ENCODE measurements around the gene PPP1R3F.

The PPP1R3F gene

GRCh38 chrX:49273181-49273727 is 3.7 kb downstream of the PPP1R3F start:
- Histone ChIP-seq H4K20me1 (ENCODE audit: low read depth, low read length) (no peaks in the 10 kb centered on the region), H3K79me2 (ENCODE audit: insufficient read depth, low read length) (0 out of 2 replicates have a peak, but pooled peaks cover 3% of the 10 kb centered on the region), H3F3A (ENCODE audit: insufficient read depth) (no peaks in the 10 kb centered on the region), H3K4me3 (ENCODE audit: insufficient read depth, low read length, poor library complexity, severe bottlenecking) (no peak overlapping the region), H3K9me3 (ENCODE audit: insufficient read depth, low read length) (no peaks in the 10 kb centered on the region), H3K9me2 (replicated peaks; ENCODE audit: insufficient read depth, low read length) (no peaks in the 10 kb centered on the region), H2AFZ (ENCODE audit: low read depth, low read length, severe bottlenecking) (no peak overlapping the region), H3K27ac (ENCODE audit: low read depth, low read length) (no peak overlapping the region), H3K27me3 (ENCODE audit: low read length) (no peaks in the 10 kb centered on the region), H3K36me3 (ENCODE audit: low read length) (no peaks in the 10 kb centered on the region), H3K9ac (ENCODE audit: low read length) (no peak overlapping the region), H3K4me2 (ENCODE audit: low read depth, low read length, poor library complexity, severe bottlenecking) (no peak overlapping the region)
- TF ChIP-seq EZH2phosphoT487 (conservative IDR thresholded peaks at IDR 0.05; ENCODE audit: low read length) = no peak
- no peak for TF ChIP-seq CTCF (IDR thresholded peaks at IDR 0.05; ENCODE audit: insufficient read depth, low read length, poor library complexity, severe bottlenecking)

- no peaks in the 10 kb centered on the region for H3F3A ChIP-seq (ENCODE audit: insufficient read depth)
- no peak for TF ChIP-seq EZH2phosphoT487 (conservative IDR thresholded peaks at IDR 0.05; ENCODE audit: low read length)
- no peak for TF ChIP-seq CTCF (IDR thresholded peaks at IDR 0.05; ENCODE audit: insufficient read depth, low read length, poor library complexity, severe bottlenecking)
- H3K4me2 ChIP-seq (ENCODE audit: low read depth, low read length, poor library complexity, severe bottlenecking) = no peak overlapping the region
- no peaks in the 10 kb centered on the region for H4K20me1 ChIP-seq (ENCODE audit: low read depth, low read length)
- no peaks in the 10 kb centered on the region for H3K27me3 ChIP-seq (ENCODE audit: low read length)
- H3K4me3 ChIP-seq (ENCODE audit: insufficient read depth, low read length, poor library complexity, severe bottlenecking) = no peak overlapping the region
- H3K9ac ChIP-seq (ENCODE audit: low read length) = no peak overlapping the region
- no peaks in the 10 kb centered on the region for H3K36me3 ChIP-seq (ENCODE audit: low read length)
- H3K79me2 ChIP-seq (ENCODE audit: insufficient read depth, low read length) = no peaks in the 10 kb centered on the region
- H3K9me2 ChIP-seq (replicated peaks; ENCODE audit: insufficient read depth, low read length) = no peaks in the 10 kb centered on the region
- H3K9me3 ChIP-seq (ENCODE audit: insufficient read depth, low read length) = no peaks in the 10 kb centered on the region
- H3K27ac ChIP-seq (ENCODE audit: low read depth, low read length) = no peak overlapping the region
- no peak overlapping the region for H2AFZ ChIP-seq (ENCODE audit: low read depth, low read length, severe bottlenecking)
Observed at GRCh38 chrX:49276207-49276606, 6.6 kb downstream of the PPP1R3F start.

- H3K36me3 ChIP-seq (ENCODE audit: low read length) = no peaks in the 10 kb centered on the region
- no peaks in the 10 kb centered on the region for H3K9me3 ChIP-seq (ENCODE audit: insufficient read depth, low read length)
- no peak overlapping the region for H3K4me2 ChIP-seq (ENCODE audit: low read depth, low read length, poor library complexity, severe bottlenecking)
- H3K9ac ChIP-seq (ENCODE audit: low read length) = no peak overlapping the region
- no peaks in the 10 kb centered on the region for H3F3A ChIP-seq (ENCODE audit: insufficient read depth)
- H3K27ac ChIP-seq (ENCODE audit: low read depth, low read length) = no peak overlapping the region
- H4K20me1 ChIP-seq (ENCODE audit: low read depth, low read length) = no peaks in the 10 kb centered on the region
- H3K79me2 ChIP-seq (ENCODE audit: insufficient read depth, low read length) = no peaks in the 10 kb centered on the region
- no peaks in the 10 kb centered on the region for H3K9me2 ChIP-seq (replicated peaks; ENCODE audit: insufficient read depth, low read length)
- H3K27me3 ChIP-seq (ENCODE audit: low read length) = no peaks in the 10 kb centered on the region
- H2AFZ ChIP-seq (ENCODE audit: low read depth, low read length, severe bottlenecking) = no peak overlapping the region
- no peak for TF ChIP-seq EZH2phosphoT487 (conservative IDR thresholded peaks at IDR 0.05; ENCODE audit: low read length)
- TF ChIP-seq CTCF (IDR thresholded peaks at IDR 0.05; ENCODE audit: insufficient read depth, low read length, poor library complexity, severe bottlenecking) = no peak
- H3K4me3 ChIP-seq (ENCODE audit: insufficient read depth, low read length, poor library complexity, severe bottlenecking) = no peak overlapping the region
Observed at GRCh38 chrX:49276671-49277534, 7.3 kb downstream of the PPP1R3F start.

Data from SU-DHL-6 (cell line).